K562 (cell line): ENCODE measurements around the gene ZNF672. TPM values are rescaled to one million over a fixed set of nuclear protein-coding genes. Genes with fewer than 3 reads are reported as not detected.
A peak's percentile ranks its signal among the peaks of the same experiment; 100 is the strongest.

ENCODE experiments used
- AFF1 ChIP-seq, 2 experiments: fragments of 450-650 bp; IDR thresholded peaks; 2 replicates each; pipeline ENCODE4 v1.6.1; 2018; ENCODE audit warnings: mild to moderate bottlenecking in 2 of 2, low read depth in 1 of 2; ENCODE audit not compliant: partially characterized antibody in 2 of 2
- ATF3 ChIP-seq, 2 experiments: fragments of 450-650 bp in 1 of 2; sonication (generic) in 1 of 2; formaldehyde crosslinking in 1 of 2; IDR thresholded peaks in 1 of 2; conservative IDR thresholded peaks in 1 of 2; 2 replicates each; pipeline versions ENCODE4 v1.6.1 to v1.8.1; 2016 to 2023; ENCODE audit warnings: mild to moderate bottlenecking in 2 of 2, moderate library complexity in 2 of 2, inconsistent platforms in 1 of 2, missing genetic modification reagents in 1 of 2
- HIVEP1 ChIP-seq: fragments of 250-450 bp; sonication (Bioruptor Pico); IDR thresholded peaks from 2 replicates; pipeline ENCODE4 v1.4.0; 2020; ENCODE audit warnings: mild to moderate bottlenecking
- HNRNPLL ChIP-seq: fragments of 200-400 bp; formaldehyde crosslinking; IDR thresholded peaks from 2 replicates; pipeline ENCODE4 v1.6.1; 2017; ENCODE audit warnings: low read length, low read depth, mild to moderate bottlenecking; ENCODE audit not compliant: poor library complexity, severe bottlenecking
- KDM1A ChIP-seq, 2 experiments: fragments of 450-650 bp; IDR thresholded peaks; 2 replicates each; pipeline ENCODE4 v1.6.1; 2016; ENCODE audit warnings: mild to moderate bottlenecking in 2 of 2
- MEF2D ChIP-seq: conservative IDR thresholded peaks from 2 replicates; pipeline ENCODE4 v1.6.1; 2016; ENCODE audit warnings: low read depth, missing genetic modification characterization, missing compliant biosample characterization
- MYBL2 ChIP-seq, 2 experiments: fragments of 450-650 bp in 1 of 2; sonication (generic) in 1 of 2; formaldehyde crosslinking in 1 of 2; IDR thresholded peaks; 2 replicates each; pipeline versions ENCODE4 v1.6.1 to v1.8.1; 2017 to 2022; ENCODE audit warnings: borderline replicate concordance in 1 of 2, inconsistent platforms in 1 of 2, low read depth in 1 of 2, mild to moderate bottlenecking in 1 of 2, missing genetic modification reagents in 1 of 2, moderate library complexity in 1 of 2
- NFIX ChIP-seq: fragments of 250-450 bp; sonication (Bioruptor Pico); IDR thresholded peaks from 2 replicates; pipeline ENCODE4 v1.4.0; 2020; ENCODE audit warnings: low read depth, mild to moderate bottlenecking, moderate library complexity
- NFXL1 ChIP-seq: fragments of 450-650 bp; formaldehyde crosslinking; IDR thresholded peaks from 2 replicates; pipeline ENCODE4 v1.4.0; 2021; ENCODE audit warnings: mild to moderate bottlenecking
- POLR3A ChIP-seq: IDR thresholded peaks from 2 replicates; pipeline ENCODE4 v1.6.1; 2011; ENCODE audit warnings: borderline replicate concordance, mild to moderate bottlenecking, moderate library complexity; ENCODE audit not compliant: insufficient read length, insufficient read depth; ENCODE audit errors: extremely low read depth
- RBM15 ChIP-seq: fragments of 200-400 bp; formaldehyde crosslinking; IDR thresholded peaks from 2 replicates; pipeline ENCODE4 v1.6.1; 2018; ENCODE audit warnings: mild to moderate bottlenecking, low read length, moderate library complexity; ENCODE audit not compliant: insufficient read depth
- TAF9B ChIP-seq: fragments of 450-650 bp; IDR thresholded peaks from 2 replicates; pipeline ENCODE4 v1.6.1; 2018; ENCODE audit warnings: mild to moderate bottlenecking; ENCODE audit not compliant: partially characterized antibody
- ZFX ChIP-seq: sonication (generic); formaldehyde crosslinking; IDR thresholded peaks from 2 replicates; pipeline ENCODE4 v1.8.0; 2022; ENCODE audit warnings: mild to moderate bottlenecking, missing genetic modification reagents, moderate library complexity
- ZNF217 ChIP-seq: sonication (generic); formaldehyde crosslinking; IDR thresholded peaks from 2 replicates; pipeline ENCODE4 v1.8.0; 2022; ENCODE audit warnings: mild to moderate bottlenecking, missing genetic modification reagents
- ZNF707 ChIP-seq: fragments of 250-450 bp; sonication (Bioruptor Pico); conservative IDR thresholded peaks from 2 replicates; pipeline ENCODE4 v1.8.0; 2022; ENCODE audit warnings: inconsistent platforms, mild to moderate bottlenecking, moderate library complexity
- ZSCAN32 ChIP-seq: fragments of 450-650 bp; formaldehyde crosslinking; IDR thresholded peaks from 2 replicates; pipeline ENCODE4 v1.4.0; 2020; ENCODE audit warnings: mild to moderate bottlenecking, moderate library complexity
- polyA plus RNA-seq, 8 experiments: library from polyadenylated mRNA; depleted of rRNA in 4 of 8; stranded (reverse) in 5 of 8; unstranded in 3 of 8; fragments of >200 nt; fragmentation: Nextera tagmentation in 2 of 8; fragmentation: Illumina TruSeq in 1 of 8; extraction: Ambion mirVana in 2 of 8; extraction: Trizol in 1 of 8; gene quantifications; 2 replicates each; pipeline versions ENCODE4 v1.2.1 to v1.2.3, GENCODE V29; 2011 to 2014; ENCODE audit warnings: inconsistent platforms in 1 of 8, missing spikeins in 1 of 8
- total RNA-seq, 7 experiments: library from RNA; depleted of rRNA in 6 of 7; stranded (reverse); fragments of >200 nt in 6 of 7; fragmentation: Illumina TruSeq in 2 of 7; extraction: Trizol in 2 of 7; gene quantifications; 2 replicates each; pipeline versions ENCODE4 v1.2.1 to v1.2.3, GENCODE V29; 2011 to 2021; ENCODE audit warnings: low replicate concordance in 1 of 7
- TF ChIP-seq, protein P1 (sequence below): sonication (generic); formaldehyde crosslinking; IDR thresholded peaks from 2 replicates; pipeline ENCODE4 v1.8.0; 2022; ENCODE audit warnings: mild to moderate bottlenecking, missing genetic modification reagents
- TF ChIP-seq, protein P2 (sequence below): fragments of 250-450 bp; sonication (Bioruptor Pico); IDR thresholded peaks from 2 replicates; pipeline ENCODE4 v1.9.0; 2021; ENCODE audit warnings: mild to moderate bottlenecking

ZNF672 gene
- total and polyA plus RNA-seq, 9 of the 15 experiments (the other 6 are each of a cell fraction or from before 2014, with no cell fraction given), result 1.9 to 57.9 (median 24.1) TPM

DNA sequence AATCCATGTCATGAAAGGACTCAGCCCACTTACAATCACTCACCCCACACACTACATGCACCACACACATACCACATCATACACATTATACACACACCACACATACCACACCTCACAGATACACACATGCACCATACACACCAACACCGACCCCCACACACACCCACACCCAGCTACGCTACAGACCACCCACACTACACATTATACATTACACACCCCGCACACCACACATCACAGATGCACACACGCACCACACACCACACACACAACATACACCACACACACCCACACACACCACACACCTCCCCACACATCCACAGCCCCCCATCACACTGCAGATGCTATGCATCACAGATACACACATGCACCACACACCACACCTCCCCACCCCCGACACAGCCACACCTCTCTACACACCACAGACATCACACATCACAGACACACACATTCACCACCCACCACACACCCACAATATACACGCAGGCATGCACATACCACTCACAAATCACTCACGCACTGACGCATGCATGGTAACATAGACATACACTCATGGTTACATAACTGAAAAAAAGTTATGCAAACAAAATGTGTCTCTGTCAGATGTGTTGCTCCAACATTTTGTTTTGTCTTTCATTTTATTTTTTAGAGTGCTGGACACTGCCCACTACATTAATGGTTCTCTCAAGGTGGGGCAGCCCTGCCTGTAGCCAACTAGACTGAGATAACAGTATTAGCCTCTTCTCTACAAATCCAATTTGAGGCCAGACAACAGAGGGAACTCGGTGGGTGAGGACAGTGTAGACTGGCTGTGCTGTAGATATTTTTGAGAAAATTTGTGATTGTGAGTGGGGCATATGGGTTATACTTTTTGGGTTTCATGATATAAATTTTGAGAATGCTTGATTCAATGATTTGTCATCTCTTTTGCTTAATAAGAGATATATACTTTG, 52.8 kb downstream of the ZNF672 start (continued):
- TF ChIP-seq, protein P1, sequence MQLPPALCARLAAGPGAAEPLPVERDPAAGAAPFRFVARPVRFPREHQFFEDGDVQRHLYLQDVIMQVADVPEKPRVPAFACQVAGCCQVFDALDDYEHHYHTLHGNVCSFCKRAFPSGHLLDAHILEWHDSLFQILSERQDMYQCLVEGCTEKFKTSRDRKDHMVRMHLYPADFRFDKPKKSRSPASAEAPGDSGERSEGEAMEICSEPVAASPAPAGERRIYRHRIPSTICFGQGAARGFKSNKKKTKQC (CRISPR knock-in tag), result no peak
- TF ChIP-seq HIVEP1 (no peak), POLR3A (no peak), ZNF217 (CRISPR knock-in tag) (no peak), ATF3 (IDR thresholded peaks at IDR 0.05) (no peak), ATF3 (CRISPR knock-in tag; conservative IDR thresholded peaks at IDR 0.05) (no peak), ZNF707 (no peak), ZFX (CRISPR knock-in tag) (no peak), ZSCAN32 (CRISPR knock-in tag) (no peak), AFF1 (IDR thresholded peaks at IDR 0.05; ENCODE audit: low read depth in 1 of 2, partially characterized antibody in 2 of 2) (no peak), RBM15 (no peak), HNRNPLL (no peak), TAF9B (no peak), NFXL1 (CRISPR knock-in tag) (no peak), NFIX (CRISPR knock-in tag) (0 out of 2 replicates have a peak, but pooled peaks have one; percentile 27), MEF2D (tag) (no peak), MYBL2 (IDR thresholded peaks at IDR 0.05; ENCODE audit: low read depth) (peak; percentile 53; the same call in 1 of the 2 replicates), MYBL2 (CRISPR knock-in tag; IDR thresholded peaks at IDR 0.05; ENCODE audit: borderline replicate concordance) (no peak), KDM1A (IDR thresholded peaks at IDR 0.05) (peak in 1 of 2 experiments; percentile 37; a peak in 1 of 4 replicates)
- TF ChIP-seq, protein P2, sequence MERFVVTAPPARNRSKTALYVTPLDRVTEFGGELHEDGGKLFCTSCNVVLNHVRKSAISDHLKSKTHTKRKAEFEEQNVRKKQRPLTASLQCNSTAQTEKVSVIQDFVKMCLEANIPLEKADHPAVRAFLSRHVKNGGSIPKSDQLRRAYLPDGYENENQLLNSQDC, result no peak
